Measurements from ENCODE around the gene NSRP1.

Gene NSRP1

GRCh38 chr17:30230596-30231125, 114.0 kb downstream of the NSRP1 start:
- no peak for DNase-seq (ENCODE audit: extremely low spot score)
- TF ChIP-seq FOXK2 (IDR thresholded peaks at IDR 0.05) (no peak), SUZ12 (IDR thresholded peaks at IDR 0.05) (no peak), CTBP1 (IDR thresholded peaks at IDR 0.05; ENCODE audit: borderline replicate concordance) (no peak), L3MBTL2 (conservative IDR thresholded peaks at IDR 0.05) (no peak), SP1 (IDR thresholded peaks at IDR 0.05) (no peak), HDGF (IDR thresholded peaks at IDR 0.05; ENCODE audit: borderline replicate concordance) (no peak), FOXM1 (IDR thresholded peaks at IDR 0.05; ENCODE audit: borderline replicate concordance) (no peak), ARNT (IDR thresholded peaks at IDR 0.05) (no peak), NFRKB (IDR thresholded peaks at IDR 0.05) (no peak), ZNF384 (IDR thresholded peaks at IDR 0.05) (no peak)
- ChIA-PET POLR2A (no interaction called here), CTCF (no interaction called here)

GRCh38 chr17:30232015-30232823, 115.6 kb downstream of the NSRP1 start:
- CTCF ChIA-PET, result no interaction called here
- no peak for DNase-seq (ENCODE audit: extremely low spot score)
- POLR2A ChIA-PET, result no interaction called here
- no peak for TF ChIP-seq ARNT (IDR thresholded peaks at IDR 0.05)
- no peak for TF ChIP-seq ZNF384 (IDR thresholded peaks at IDR 0.05)
- TF ChIP-seq ELF4 (IDR thresholded peaks at IDR 0.05), result no peak

- ChIA-PET POLR2A (no interaction called here), CTCF (no interaction called here)
Measured at GRCh38 chr17:30232824-30233427, 116.3 kb downstream of the NSRP1 start.

GRCh38 chr17:30234296-30234695, 117.7 kb downstream of the NSRP1 start:
- DNase-seq (ENCODE audit: extremely low spot score), result no peak
- ChIA-PET CTCF (no interaction called here), POLR2A (interaction anchor here (0.6 kb wide), 1 partner anchor 68 kb away, joined by 3 read pairs; no protein-coding TSS in a partner anchor)
- TF ChIP-seq PKNOX1 (IDR thresholded peaks at IDR 0.05), result no peak
- no peak for TF ChIP-seq L3MBTL2 (conservative IDR thresholded peaks at IDR 0.05)
- no peak for TF ChIP-seq SUZ12 (IDR thresholded peaks at IDR 0.05)

More at GRCh38 chr17:30232824-30233427, 116.3 kb downstream of the NSRP1 start:
- DNase-seq (ENCODE audit: extremely low spot score), result no peak
- TF ChIP-seq LEF1 (IDR thresholded peaks at IDR 0.05; ENCODE audit: borderline replicate concordance) (no peak), FOXA1 (IDR thresholded peaks at IDR 0.05) (no peak), BHLHE40 (IDR thresholded peaks at IDR 0.05; ENCODE audit: borderline replicate concordance) (no peak), NFRKB (IDR thresholded peaks at IDR 0.05) (no peak), HDGF (IDR thresholded peaks at IDR 0.05; ENCODE audit: borderline replicate concordance) (no peak), L3MBTL2 (conservative IDR thresholded peaks at IDR 0.05) (no peak), PKNOX1 (IDR thresholded peaks at IDR 0.05) (no peak), FOXK2 (IDR thresholded peaks at IDR 0.05) (no peak), ELF4 (IDR thresholded peaks at IDR 0.05) (no peak), SUZ12 (IDR thresholded peaks at IDR 0.05) (no peak), TARDBP (IDR thresholded peaks at IDR 0.05) (no peak), ZNF384 (IDR thresholded peaks at IDR 0.05) (no peak), FOXM1 (IDR thresholded peaks at IDR 0.05; ENCODE audit: borderline replicate concordance) (no peak), ARNT (IDR thresholded peaks at IDR 0.05) (no peak), SP1 (IDR thresholded peaks at IDR 0.05) (no peak), CTBP1 (IDR thresholded peaks at IDR 0.05; ENCODE audit: borderline replicate concordance) (no peak)

GRCh38 chr17:30234964-30235363, 118.3 kb downstream of the NSRP1 start:
- DNase-seq (ENCODE audit: extremely low spot score), result no peak
- ChIA-PET CTCF (no interaction called here), POLR2A (interaction anchor here (0.6 kb wide), 1 partner anchor 69 kb away, joined by 3 read pairs; no protein-coding TSS in a partner anchor)
- no peak for TF ChIP-seq BHLHE40 (IDR thresholded peaks at IDR 0.05; ENCODE audit: borderline replicate concordance)
- TF ChIP-seq ARNT (IDR thresholded peaks at IDR 0.05), result no peak
- TF ChIP-seq SP1 (IDR thresholded peaks at IDR 0.05), result no peak
- TF ChIP-seq LEF1 (IDR thresholded peaks at IDR 0.05; ENCODE audit: borderline replicate concordance), result no peak
- no peak for TF ChIP-seq FOXA1 (IDR thresholded peaks at IDR 0.05)
- no peak for TF ChIP-seq PKNOX1 (IDR thresholded peaks at IDR 0.05)
- no peak for TF ChIP-seq L3MBTL2 (conservative IDR thresholded peaks at IDR 0.05)
- no peak for TF ChIP-seq ELF4 (IDR thresholded peaks at IDR 0.05)
- no peak for TF ChIP-seq NFRKB (IDR thresholded peaks at IDR 0.05)
- no peak for TF ChIP-seq FOXK2 (IDR thresholded peaks at IDR 0.05)
- no peak for TF ChIP-seq TARDBP (IDR thresholded peaks at IDR 0.05)
- no peak for TF ChIP-seq CTBP1 (IDR thresholded peaks at IDR 0.05; ENCODE audit: borderline replicate concordance)
- no peak for TF ChIP-seq ZNF384 (IDR thresholded peaks at IDR 0.05)
- TF ChIP-seq FOXM1 (IDR thresholded peaks at IDR 0.05; ENCODE audit: borderline replicate concordance), result no peak
- no peak for TF ChIP-seq HDGF (IDR thresholded peaks at IDR 0.05; ENCODE audit: borderline replicate concordance)
- no peak for TF ChIP-seq SUZ12 (IDR thresholded peaks at IDR 0.05)

All from HEK293T (cell line).